Measurements from ENCODE around the gene ZNF169. TPM values are rescaled to one million over a fixed set of nuclear protein-coding genes. Genes with fewer than 3 reads are reported as not detected.

Gene ZNF169
- 1.2 TPM in 2 replicates for total RNA-seq

DNA sequence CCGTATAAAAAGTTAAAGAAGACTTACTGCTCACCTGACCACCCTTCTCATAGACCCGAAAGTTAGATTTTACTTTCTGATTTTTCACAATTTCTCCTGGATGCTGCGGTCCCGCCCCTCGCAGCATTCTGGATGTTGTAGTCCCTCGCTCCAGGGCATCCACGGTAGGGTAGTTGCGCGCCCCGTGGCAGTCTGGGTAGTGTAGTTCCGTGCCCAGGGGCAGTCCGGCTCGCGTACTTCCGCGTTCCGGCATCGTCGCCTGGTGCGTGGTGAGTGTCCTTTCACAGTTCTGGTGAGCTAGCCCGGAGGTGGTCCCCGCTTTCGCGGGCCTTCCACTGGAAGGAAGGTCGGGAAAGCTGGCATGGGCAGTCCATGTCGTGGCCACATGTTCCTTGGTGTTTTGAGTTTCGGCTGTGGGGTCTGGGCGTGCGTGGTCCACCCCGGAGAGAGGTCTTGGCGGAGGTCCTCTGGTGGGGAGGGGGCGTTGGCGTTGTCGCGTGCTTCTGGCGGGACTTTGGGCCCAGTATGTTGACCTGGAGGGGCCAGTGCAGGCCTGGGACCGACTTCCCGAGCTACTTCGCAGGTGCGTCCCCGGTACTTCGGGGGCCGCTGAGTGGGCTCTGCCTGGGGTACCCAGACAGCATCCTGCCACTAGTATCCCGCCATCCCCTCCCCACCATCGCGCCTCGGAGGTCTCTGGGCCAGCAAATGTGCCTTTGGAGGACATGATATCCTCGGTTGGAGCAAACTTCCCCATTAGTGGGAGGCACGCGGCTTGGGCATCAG is at the start of gene ZNF169:
ZNF169 (plus strand) TSS at position 222 of the 786 bp plus-strand sequence. CDS start 19,515 bp downstream, outside the sequence.

DNA sequence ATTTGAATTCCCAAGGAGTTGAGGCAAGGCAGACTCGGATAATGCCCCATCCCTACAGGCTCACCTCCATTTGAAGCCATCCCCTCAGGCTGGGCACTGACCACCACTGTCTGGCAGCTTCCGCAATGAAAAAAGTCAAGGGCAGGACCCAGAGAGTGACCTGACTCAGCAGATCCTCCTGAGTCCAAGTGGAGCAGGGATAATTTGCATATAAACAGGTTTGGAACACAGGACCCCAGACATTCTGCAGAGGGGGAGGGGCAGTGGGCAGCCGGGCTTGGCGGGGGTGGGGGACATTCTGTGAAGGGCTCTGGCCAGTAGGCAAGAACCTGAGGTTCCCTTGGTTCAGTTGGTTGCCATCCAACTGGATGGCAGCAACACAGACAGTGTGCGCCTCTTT is 69.4 kb downstream of the ZNF169 start, which contains the start of gene NUTM2F:
NUTM2F (minus strand) TSS at position 101 of the 400 bp plus-strand sequence; CDS start at position 80, 21 bp downstream.

Other genes starting within 250 kb of the ZNF169 start
- 4.8 and 5.2 TPM in 2 replicates for gene PTPDC1, start 174.8 kb upstream of the ZNF169 start, total RNA-seq
- gene NUTM2F, start 69.3 kb downstream of the ZNF169 start, total RNA-seq: not detected in 2 replicates